H9 (cell line): ENCODE data around the gene MUS81. TPM values are rescaled to one million over a fixed set of nuclear protein-coding genes. Genes with fewer than 3 reads are reported as not detected.

Source experiments
- DNase-seq: peaks from one replicate; pipeline ENCODE4 v3.0.0-alpha.2; 2017
- H2AFZ ChIP-seq: one replicate; pipeline ENCODE4 v1.6.1; 2013; ENCODE audit warnings: mild to moderate bottlenecking, low read length, control low read depth, moderate library complexity
- H2AK5ac ChIP-seq: 2 replicates; pipeline ENCODE4 v1.6.1; 2013; ENCODE audit warnings: low read length, control low read depth, mixed read lengths; ENCODE audit not compliant: insufficient read length
- H2BK120ac ChIP-seq: one replicate; pipeline ENCODE4 v1.6.1; 2013; ENCODE audit warnings: low read depth, mild to moderate bottlenecking, low read length, control low read depth, inconsistent platforms; ENCODE audit not compliant: poor library complexity, severe bottlenecking
- H2BK12ac ChIP-seq: 2 replicates; pipeline ENCODE4 v1.6.1; 2013; ENCODE audit warnings: low read length, control low read depth, mixed read lengths, low read depth; ENCODE audit not compliant: insufficient read length
- H2BK15ac ChIP-seq: 2 replicates; pipeline ENCODE4 v1.6.1; 2013; ENCODE audit warnings: low read depth, low read length, control low read depth
- H2BK20ac ChIP-seq: one replicate; pipeline ENCODE4 v1.6.1; 2013; ENCODE audit warnings: low read depth, mild to moderate bottlenecking, low read length, control low read depth, inconsistent platforms; ENCODE audit not compliant: poor library complexity, severe bottlenecking
- H2BK5ac ChIP-seq: 2 replicates; pipeline ENCODE4 v1.6.1; 2013; ENCODE audit warnings: low read length, control low read depth, mixed read lengths; ENCODE audit not compliant: insufficient read length
- H3K14ac ChIP-seq: 2 replicates; pipeline ENCODE4 v1.6.1; 2013; ENCODE audit warnings: low read length, control low read depth; ENCODE audit not compliant: insufficient read depth
- H3K18ac ChIP-seq: 2 replicates; pipeline ENCODE4 v1.6.1; 2013; ENCODE audit warnings: low read depth, mild to moderate bottlenecking, mixed read lengths, low read length, control low read depth; ENCODE audit not compliant: insufficient read length
- H3K23ac ChIP-seq: 2 replicates; pipeline ENCODE4 v1.6.1; 2013; ENCODE audit warnings: low read length, control low read depth, mixed read lengths, low read depth; ENCODE audit not compliant: insufficient read length
- H3K23me2 ChIP-seq: 2 replicates; pipeline ENCODE4 v1.6.1; 2013; ENCODE audit warnings: low read depth, mild to moderate bottlenecking, mixed read lengths, low read length, control low read depth; ENCODE audit not compliant: insufficient read length, poor library complexity, severe bottlenecking
- H3K27ac ChIP-seq: 2 replicates; pipeline ENCODE4 v1.5.1; 2013; ENCODE audit warnings: low read length, control low read depth, mixed read lengths, low read depth; ENCODE audit not compliant: insufficient read length
- H3K27me3 ChIP-seq: 2 replicates; pipeline ENCODE4 v1.6.1; 2013; ENCODE audit warnings: low read length, control low read depth, inconsistent platforms; ENCODE audit not compliant: insufficient read depth
- H3K4ac ChIP-seq: 2 replicates; pipeline ENCODE4 v1.6.1; 2013; ENCODE audit warnings: low read depth, mild to moderate bottlenecking, control low read depth, inconsistent platforms, low read length, moderate library complexity
- H3K4me1 ChIP-seq: 2 replicates; pipeline ENCODE4 v1.6.1; 2013; ENCODE audit warnings: low read length, control low read depth, inconsistent platforms; ENCODE audit not compliant: insufficient read depth
- H3K4me2 ChIP-seq: 2 replicates; pipeline ENCODE4 v1.6.1; 2013; ENCODE audit warnings: low read length, control low read depth, mixed read lengths; ENCODE audit not compliant: insufficient read length, insufficient read depth
- H3K56ac ChIP-seq: 2 replicates; pipeline ENCODE4 v1.6.1; 2013; ENCODE audit warnings: low read depth, mild to moderate bottlenecking, mixed read lengths, low read length, control low read depth; ENCODE audit not compliant: insufficient read length
- H3K79me1 ChIP-seq: 2 replicates; pipeline ENCODE4 v1.6.1; 2013; ENCODE audit warnings: low read depth, mild to moderate bottlenecking, moderate library complexity, low read length, control low read depth, inconsistent platforms; ENCODE audit not compliant: insufficient read depth, poor library complexity, severe bottlenecking
- H3K79me2 ChIP-seq: 2 replicates; pipeline ENCODE4 v1.6.1; 2013; ENCODE audit warnings: low read length, control low read depth, inconsistent platforms; ENCODE audit not compliant: insufficient read depth
- H3K9ac ChIP-seq: 2 replicates; pipeline ENCODE4 v1.6.1; 2013; ENCODE audit warnings: low read length, control low read depth, mixed read lengths; ENCODE audit not compliant: insufficient read length; ENCODE audit errors: extremely low read depth
- H3K9me3 ChIP-seq: one replicate; pipeline ENCODE4 v1.6.1; 2013; ENCODE audit warnings: low read depth, low read length, inconsistent platforms; ENCODE audit not compliant: control insufficient read depth
- H3T11ph ChIP-seq: one replicate; pipeline ENCODE4 v1.6.1; 2013; ENCODE audit warnings: mild to moderate bottlenecking, low read length, control low read depth, inconsistent platforms
- H4K20me1 ChIP-seq: one replicate; pipeline ENCODE4 v1.6.1; 2013; ENCODE audit not compliant: control insufficient read depth, insufficient read length, insufficient read depth
- H4K5ac ChIP-seq: 2 replicates; pipeline ENCODE4 v1.6.1; 2013; ENCODE audit warnings: low read depth, mild to moderate bottlenecking, mixed read lengths, low read length, control low read depth; ENCODE audit not compliant: insufficient read length
- H4K8ac ChIP-seq: replicated peaks from 2 replicates; pipeline ENCODE4 v1.6.1; 2013; ENCODE audit warnings: low read length, control low read depth, mixed read lengths, low read depth; ENCODE audit not compliant: insufficient read length
- H4K91ac ChIP-seq: 2 replicates; pipeline ENCODE4 v1.6.1; 2013; ENCODE audit warnings: low read depth, mild to moderate bottlenecking, moderate library complexity, mixed read lengths, low read length, control low read depth; ENCODE audit not compliant: insufficient read length
- H3K27ac Mint-ChIP-seq, 3 experiments: 2 replicates in 2 of 3; 3 replicates in 1 of 3; pipeline ENCODE4 v1.8.0; 2020 to 2021; ENCODE audit warnings: mixed read lengths in 3 of 3, mild to moderate bottlenecking in 1 of 3, moderate library complexity in 1 of 3
- H3K27me3 Mint-ChIP-seq: 2 replicates; pipeline ENCODE4 v1.8.0; 2021; ENCODE audit warnings: low read depth, mild to moderate bottlenecking, moderate library complexity, mixed read lengths
- H3K36me3 Mint-ChIP-seq, 3 experiments: 2 replicates in 2 of 3; 3 replicates in 1 of 3; pipeline ENCODE4 v1.8.0; 2020 to 2021; ENCODE audit warnings: low read depth in 3 of 3, mixed read lengths in 3 of 3; ENCODE audit not compliant: insufficient read depth in 1 of 3
- H3K4me1 Mint-ChIP-seq, 2 experiments: 2 replicates each; pipeline ENCODE4 v1.8.0; 2020; ENCODE audit warnings: mixed read lengths in 2 of 2
- H3K4me3 Mint-ChIP-seq, 2 experiments: 2 replicates in 1 of 2; 3 replicates in 1 of 2; pipeline ENCODE4 v1.8.0; 2020 to 2021; ENCODE audit warnings: mild to moderate bottlenecking in 2 of 2, mixed read lengths in 2 of 2, moderate library complexity in 1 of 2
- H3K9me3 Mint-ChIP-seq, 2 experiments: 2 replicates in 1 of 2; 3 replicates in 1 of 2; pipeline ENCODE4 v1.8.0; 2020; ENCODE audit warnings: mild to moderate bottlenecking in 2 of 2, mixed read lengths in 2 of 2, moderate library complexity in 1 of 2
- CTCF ChIP-seq: fragments of 200-600 bp; sonication (generic); conservative IDR thresholded peaks from 3 replicates; pipeline ENCODE4 v1.8.0; 2021; ENCODE audit warnings: antibody characterized with exemption, mild to moderate bottlenecking
- WGBS: extraction: QIAGEN DNeasy Blood & Tissue Kit; methylation state at CpG from one replicate; pipeline ENCODE4 v1.1.7; 2013; ENCODE audit warnings: missing lambda C conversion rate, low lambda C conversion rate, mixed read lengths; ENCODE audit not compliant: insufficient read length; ENCODE audit errors: extremely low coverage; 5-methylcytosine and 5-hydroxymethylcytosine counted together
- total RNA-seq: library from RNA; stranded (reverse); gene quantifications from 2 replicates; pipeline ENCODE4 v1.2.1, GENCODE V29; 2021

The MUS81 gene
- total RNA-seq, 1 experiment from 2014 or later, result 49.2 TPM

GRCh38 chr11:65850217-65851082, 9.8 kb upstream of the MUS81 start:
- H3K79me2 ChIP-seq, result peaks cover 1% of the 10 kb centered on the region; the same call in 1 of the 2 replicates
- H3K23me2 ChIP-seq, result no peaks in the 10 kb centered on the region
- peak; percentile 32 for DNase-seq
- H2AK5ac ChIP-seq, result no peak overlapping the region
- H3K4me1 ChIP-seq, result no peaks in the 10 kb centered on the region
- H4K8ac ChIP-seq, result no peak overlapping the region
- no peaks in the 10 kb centered on the region for H4K20me1 ChIP-seq
- H3K4ac ChIP-seq, result no peak overlapping the region
- no peak overlapping the region for H3T11ph ChIP-seq
- no peak overlapping the region for H3K56ac ChIP-seq
- Mint-ChIP-seq H3K4me3 (no peak overlapping the region), H3K36me3 (peaks cover 33 to 43% (median 36%) of the 10 kb centered on the region in 3 experiments), H3K9me3 (peaks cover 3 to 7% of the 10 kb centered on the region in 2 experiments; a peak in 2 of 5 replicates), H3K27ac (peak overlapping the region in 1 of 3 experiments; percentile 63; a peak in 1 of 7 replicates), H3K27me3 (peaks cover 15% of the 10 kb centered on the region), H3K4me1 (peaks cover 10 to 14% of the 10 kb centered on the region in 2 experiments)
- no peak overlapping the region for H2BK20ac ChIP-seq
- no peak overlapping the region for H2BK120ac ChIP-seq
- TF ChIP-seq CTCF, result no peak
- no peak overlapping the region for H2BK12ac ChIP-seq
- H3K27me3 ChIP-seq, result no peaks in the 10 kb centered on the region
- no peak overlapping the region for H3K9ac ChIP-seq
- no peak overlapping the region for H2AFZ ChIP-seq
- H4K91ac ChIP-seq, result no peak overlapping the region
- no peak overlapping the region for H4K5ac ChIP-seq
- H3K9me3 ChIP-seq, result no peaks in the 10 kb centered on the region
- peaks cover 2% of the 10 kb centered on the region for H3K79me1 ChIP-seq
- H3K23ac ChIP-seq, result no peak overlapping the region
- no CpG with 5 or more reads among the region's 20 CpGs for WGBS
- no peak overlapping the region for H3K18ac ChIP-seq
- H3K14ac ChIP-seq, result no peak overlapping the region
- no peak overlapping the region for H2BK5ac ChIP-seq
- no peak overlapping the region for H2BK15ac ChIP-seq
- H3K4me2 ChIP-seq, result no peak overlapping the region
- no peak overlapping the region for H3K27ac ChIP-seq
